Measurements from ENCODE around the gene LRRIQ3.

Gene LRRIQ3

GRCh38 chr1:74237787-74238186, 39.8 kb upstream of the LRRIQ3 start:
- TF ChIP-seq EGR1 (IDR thresholded peaks at IDR 0.05) = no peak
- TF ChIP-seq YY1 (IDR thresholded peaks at IDR 0.05; ENCODE audit: low read depth) = no peak
- no peak for TF ChIP-seq NFIC (IDR thresholded peaks at IDR 0.05)
- no peak for TF ChIP-seq USF1 (IDR thresholded peaks at IDR 0.05)
- TF ChIP-seq FOXM1 (IDR thresholded peaks at IDR 0.05; ENCODE audit: borderline replicate concordance, low read depth) = no peak
- TF ChIP-seq CEBPB (IDR thresholded peaks at IDR 0.05) = no peak
- TF ChIP-seq TAF1 (IDR thresholded peaks at IDR 0.05; ENCODE audit: low read depth) = no peak
- no peak for TF ChIP-seq ZBTB7A (IDR thresholded peaks at IDR 0.05; ENCODE audit: low read depth)
- TF ChIP-seq, protein P1, sequence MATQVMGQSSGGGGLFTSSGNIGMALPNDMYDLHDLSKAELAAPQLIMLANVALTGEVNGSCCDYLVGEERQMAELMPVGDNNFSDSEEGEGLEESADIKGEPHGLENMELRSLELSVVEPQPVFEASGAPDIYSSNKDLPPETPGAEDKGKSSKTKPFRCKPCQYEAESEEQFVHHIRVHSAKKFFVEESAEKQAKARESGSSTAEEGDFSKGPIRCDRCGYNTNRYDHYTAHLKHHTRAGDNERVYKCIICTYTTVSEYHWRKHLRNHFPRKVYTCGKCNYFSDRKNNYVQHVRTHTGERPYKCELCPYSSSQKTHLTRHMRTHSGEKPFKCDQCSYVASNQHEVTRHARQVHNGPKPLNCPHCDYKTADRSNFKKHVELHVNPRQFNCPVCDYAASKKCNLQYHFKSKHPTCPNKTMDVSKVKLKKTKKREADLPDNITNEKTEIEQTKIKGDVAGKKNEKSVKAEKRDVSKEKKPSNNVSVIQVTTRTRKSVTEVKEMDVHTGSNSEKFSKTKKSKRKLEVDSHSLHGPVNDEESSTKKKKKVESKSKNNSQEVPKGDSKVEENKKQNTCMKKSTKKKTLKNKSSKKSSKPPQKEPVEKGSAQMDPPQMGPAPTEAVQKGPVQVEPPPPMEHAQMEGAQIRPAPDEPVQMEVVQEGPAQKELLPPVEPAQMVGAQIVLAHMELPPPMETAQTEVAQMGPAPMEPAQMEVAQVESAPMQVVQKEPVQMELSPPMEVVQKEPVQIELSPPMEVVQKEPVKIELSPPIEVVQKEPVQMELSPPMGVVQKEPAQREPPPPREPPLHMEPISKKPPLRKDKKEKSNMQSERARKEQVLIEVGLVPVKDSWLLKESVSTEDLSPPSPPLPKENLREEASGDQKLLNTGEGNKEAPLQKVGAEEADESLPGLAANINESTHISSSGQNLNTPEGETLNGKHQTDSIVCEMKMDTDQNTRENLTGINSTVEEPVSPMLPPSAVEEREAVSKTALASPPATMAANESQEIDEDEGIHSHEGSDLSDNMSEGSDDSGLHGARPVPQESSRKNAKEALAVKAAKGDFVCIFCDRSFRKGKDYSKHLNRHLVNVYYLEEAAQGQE (IDR thresholded peaks at IDR 0.05; ENCODE audit: low read depth) = no peak
- no peak for TF ChIP-seq TEAD4 (IDR thresholded peaks at IDR 0.05)
- TF ChIP-seq, protein P2, sequence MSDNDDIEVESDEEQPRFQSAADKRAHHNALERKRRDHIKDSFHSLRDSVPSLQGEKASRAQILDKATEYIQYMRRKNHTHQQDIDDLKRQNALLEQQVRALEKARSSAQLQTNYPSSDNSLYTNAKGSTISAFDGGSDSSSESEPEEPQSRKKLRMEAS (IDR thresholded peaks at IDR 0.05) = no peak
- TF ChIP-seq RAD21 (IDR thresholded peaks at IDR 0.05; ENCODE audit: low read depth) = no peak
- TF ChIP-seq EP300 (IDR thresholded peaks at IDR 0.05; ENCODE audit: borderline replicate concordance) = no peak
- no peak for TF ChIP-seq TCF12 (IDR thresholded peaks at IDR 0.05; ENCODE audit: low read depth)
- no peak for TF ChIP-seq CREB1 (IDR thresholded peaks at IDR 0.05; ENCODE audit: low read depth)

- TF ChIP-seq, protein P2 (IDR thresholded peaks at IDR 0.05) = no peak
- no peak for TF ChIP-seq FOXM1 (IDR thresholded peaks at IDR 0.05; ENCODE audit: borderline replicate concordance, low read depth)
- TF ChIP-seq CREB1 (IDR thresholded peaks at IDR 0.05; ENCODE audit: low read depth) = no peak
- no peak for TF ChIP-seq TEAD4 (IDR thresholded peaks at IDR 0.05)
- TF ChIP-seq, protein P1 (IDR thresholded peaks at IDR 0.05; ENCODE audit: low read depth) = no peak
- TF ChIP-seq ZBTB7A (IDR thresholded peaks at IDR 0.05; ENCODE audit: low read depth) = no peak
- TF ChIP-seq USF1 (IDR thresholded peaks at IDR 0.05) = no peak
- no peak for TF ChIP-seq YY1 (IDR thresholded peaks at IDR 0.05; ENCODE audit: low read depth)
- no peak for TF ChIP-seq EGR1 (IDR thresholded peaks at IDR 0.05)
- no peak for TF ChIP-seq CEBPB (IDR thresholded peaks at IDR 0.05)
- TF ChIP-seq TAF1 (IDR thresholded peaks at IDR 0.05; ENCODE audit: low read depth) = no peak
- TF ChIP-seq NFIC (IDR thresholded peaks at IDR 0.05) = no peak
- no peak for TF ChIP-seq TCF12 (IDR thresholded peaks at IDR 0.05; ENCODE audit: low read depth)
- no peak for TF ChIP-seq RAD21 (IDR thresholded peaks at IDR 0.05; ENCODE audit: low read depth)
- TF ChIP-seq EP300 (IDR thresholded peaks at IDR 0.05; ENCODE audit: borderline replicate concordance) = no peak
These were observed 39.1 kb upstream of the LRRIQ3 start for GRCh38 chr1:74237035-74237434.

- TF ChIP-seq YY1 (IDR thresholded peaks at IDR 0.05; ENCODE audit: low read depth) (no peak), USF1 (IDR thresholded peaks at IDR 0.05) (no peak), TCF12 (IDR thresholded peaks at IDR 0.05; ENCODE audit: low read depth) (no peak), EGR1 (IDR thresholded peaks at IDR 0.05) (no peak), TAF1 (IDR thresholded peaks at IDR 0.05; ENCODE audit: low read depth) (no peak), CEBPB (IDR thresholded peaks at IDR 0.05) (no peak)
- TF ChIP-seq, protein P2 (IDR thresholded peaks at IDR 0.05) = no peak
These were observed 38.5 kb upstream of the LRRIQ3 start for GRCh38 chr1:74236440-74236839.

GRCh38 chr1:74235153-74235552, 37.2 kb upstream of the LRRIQ3 start, which contains the start of gene TNNI3K:
Gene TNNI3K (plus strand): TSS chr1:74235387. CDS start chr1:74235452, 65 bp downstream.
- TF ChIP-seq TCF12 (IDR thresholded peaks at IDR 0.05; ENCODE audit: low read depth) (no peak), CREB1 (IDR thresholded peaks at IDR 0.05; ENCODE audit: low read depth) (no peak), ZBTB7A (IDR thresholded peaks at IDR 0.05; ENCODE audit: low read depth) (no peak), TAF1 (IDR thresholded peaks at IDR 0.05; ENCODE audit: low read depth) (no peak), EGR1 (IDR thresholded peaks at IDR 0.05) (no peak), TEAD4 (IDR thresholded peaks at IDR 0.05) (no peak), EP300 (IDR thresholded peaks at IDR 0.05; ENCODE audit: borderline replicate concordance) (no peak), RAD21 (IDR thresholded peaks at IDR 0.05; ENCODE audit: low read depth) (no peak), USF1 (IDR thresholded peaks at IDR 0.05) (no peak), CEBPB (IDR thresholded peaks at IDR 0.05) (no peak), YY1 (IDR thresholded peaks at IDR 0.05; ENCODE audit: low read depth) (no peak), NFIC (IDR thresholded peaks at IDR 0.05) (no peak), FOXM1 (IDR thresholded peaks at IDR 0.05; ENCODE audit: borderline replicate concordance, low read depth) (no peak)
- TF ChIP-seq, protein P2 (IDR thresholded peaks at IDR 0.05) = no peak
- TF ChIP-seq, protein P1 (IDR thresholded peaks at IDR 0.05; ENCODE audit: low read depth) = no peak
